Upper lobe of left lung (tissue), 6 donors: Measurements from ENCODE around the gene INMT. TPM values are rescaled to one million over a fixed set of nuclear protein-coding genes. Genes with fewer than 3 reads are reported as not detected.
"Not testable (repeated sequence)": the region's sequence is repeated elsewhere in the genome, so short reads cannot be mapped to it uniquely, and the experiment has no call there.

Experiments used
- ATAC-seq, 2 donors: fragments of 200-7000 bp; cut with Tn5 transposase; one replicate each; pipeline ENCODE4 v1.9.1; 2022; ENCODE audit warnings: mild to moderate bottlenecking in 2 of 2, moderate library complexity in 2 of 2; ENCODE audit not compliant: low FRiP score in 2 of 2
- DNase-seq, 2 donors: peaks; one replicate each; pipeline ENCODE4 v3.0.0-alpha.2; 2019 to 2020
- H3K27ac ChIP-seq, 4 donors: fragments of 200-600 bp; sonication (generic); one replicate each; pipeline ENCODE4 v1.5.1; 2016 to 2019
- H3K27me3 ChIP-seq, 4 donors: fragments of 200-600 bp; sonication (generic); one replicate each; pipeline ENCODE4 v1.5.1; 2017 to 2019
- H3K36me3 ChIP-seq, 4 donors: fragments of 200-600 bp; sonication (generic); one replicate each; pipeline ENCODE4 v1.5.1; 2016 to 2019
- H3K4me1 ChIP-seq, 4 donors: fragments of 200-600 bp; sonication (generic); one replicate each; pipeline ENCODE4 v1.5.1; 2018 to 2019
- H3K4me3 ChIP-seq, 4 donors: fragments of 200-600 bp; sonication (generic); one replicate each; pipeline ENCODE4 v1.5.1; 2017 to 2019; ENCODE audit warnings: mild to moderate bottlenecking in 2 of 4, moderate library complexity in 1 of 4
- H3K9me3 ChIP-seq, 4 donors: fragments of 200-600 bp; sonication (generic); one replicate each; pipeline ENCODE4 v1.5.1; 2018 to 2019
- CTCF ChIP-seq, 6 experiments: fragments of 450-650 bp in 4 of 6; fragments of 200-600 bp in 2 of 6; sonication (generic) in 2 of 6; IDR thresholded peaks; one replicate each; pipeline ENCODE4 v1.5.1; 2016 to 2019; ENCODE audit warnings: antibody characterized with exemption in 6 of 6
- EP300 ChIP-seq, 4 donors: sonication (generic); formaldehyde crosslinking; IDR thresholded peaks; one replicate each; pipeline ENCODE4 v1.5.1; 2017; ENCODE audit warnings: antibody characterized with exemption in 4 of 4, control low read depth in 2 of 4
- POLR2A ChIP-seq, 4 donors: fragments of 450-650 bp; IDR thresholded peaks; one replicate each; pipeline ENCODE4 v1.5.1; 2016 to 2017; ENCODE audit warnings: antibody characterized with exemption in 4 of 4, mild to moderate bottlenecking in 2 of 4
- POLR2AphosphoS5 ChIP-seq, 2 donors: sonication (generic); formaldehyde crosslinking; IDR thresholded peaks; one replicate each; pipeline ENCODE4 v1.5.1; 2017; ENCODE audit warnings: antibody characterized with exemption in 2 of 2
- WGBS, 2 donors: methylation state at CpG; one replicate each; pipeline ENCODE4 v1.1.5; 2017 to 2018; 5-methylcytosine and 5-hydroxymethylcytosine counted together
- total RNA-seq, 6 donors: library from RNA; depleted of rRNA in 4 of 6; stranded (reverse); fragments of >200 nt in 4 of 6; gene quantifications; one replicate each; pipeline versions ENCODE4 v1.1.0 to v1.2.1, GENCODE V29; 2016 to 2021
- donor health status: DM: no; HTN: no; CAD: no; lungs with moderate emphysema.
- donor health status: DM: no; HTN: yes; CAD: no; lungs with severe emphysema.

INMT gene
- total RNA-seq, 6 donors from 2014 or later = 70.5 to 447 (median 322) TPM

- H3K27me3 ChIP-seq = no peaks in the 10 kb centered on the region
- WGBS, 2 donors = 66 to 80% methylated on average over 6 of the region's 6 CpGs
- H3K36me3 ChIP-seq = no peaks in the 10 kb centered on the region
- H3K9me3 ChIP-seq = no peaks in the 10 kb centered on the region
- TF ChIP-seq EP300 (IDR thresholded peaks at IDR 0.05) (no peak), CTCF (IDR thresholded peaks at IDR 0.05) (no peak), POLR2AphosphoS5 (IDR thresholded peaks at IDR 0.05) (no peak), POLR2A (IDR thresholded peaks at IDR 0.05) (no peak)
- DNase-seq = no peak
- no peak overlapping the region for H3K4me3 ChIP-seq
- no peak for ATAC-seq
- H3K4me1 ChIP-seq = peaks cover 0 to 9% (median 3%) of the 10 kb centered on the region in 4 donors
- H3K27ac ChIP-seq = no peak overlapping the region
Observed at GRCh38 chr7:30709549-30709948, 42.4 kb upstream of the INMT start.

GRCh38 chr7:30710669-30711068, 41.3 kb upstream of the INMT start:
- Histone ChIP-seq H3K27ac (no peak overlapping the region), H3K4me3 (no peak overlapping the region), H3K9me3 (no peaks in the 10 kb centered on the region), H3K4me1 (peaks cover 0 to 9% (median 3%) of the 10 kb centered on the region in 4 donors), H3K36me3 (no peaks in the 10 kb centered on the region), H3K27me3 (no peaks in the 10 kb centered on the region)
- ATAC-seq (no peak), DNase-seq (no peak)
- TF ChIP-seq POLR2A (IDR thresholded peaks at IDR 0.05) (no peak), POLR2AphosphoS5 (IDR thresholded peaks at IDR 0.05) (no peak), EP300 (IDR thresholded peaks at IDR 0.05) (no peak), CTCF (IDR thresholded peaks at IDR 0.05) (no peak)
- 90 to 92% methylated on average over 4 of the region's 4 CpGs for WGBS, 2 donors

GRCh38 chr7:30713392-30713791, 38.5 kb upstream of the INMT start:
- no peaks in the 10 kb centered on the region for H3K36me3 ChIP-seq
- 83 to 89% methylated on average over 6 of the region's 6 CpGs for WGBS, 2 donors
- H3K4me1 ChIP-seq = no peaks in the 10 kb centered on the region
- TF ChIP-seq POLR2AphosphoS5 (IDR thresholded peaks at IDR 0.05) (no peak), CTCF (IDR thresholded peaks at IDR 0.05) (no peak), EP300 (IDR thresholded peaks at IDR 0.05) (no peak), POLR2A (IDR thresholded peaks at IDR 0.05) (no peak)
- ATAC-seq (no peak), DNase-seq (no peak)
- H3K27ac ChIP-seq = no peak overlapping the region
- no peaks in the 10 kb centered on the region for H3K27me3 ChIP-seq
- no peak overlapping the region for H3K4me3 ChIP-seq
- H3K9me3 ChIP-seq = peaks cover 0 to 11% (median 5%) of the 10 kb centered on the region in 4 donors

GRCh38 chr7:30714129-30714528, 37.8 kb upstream of the INMT start:
- ATAC-seq = no peak
- H3K4me3 ChIP-seq = no peak overlapping the region
- TF ChIP-seq POLR2A (IDR thresholded peaks at IDR 0.05) (no peak), CTCF (IDR thresholded peaks at IDR 0.05) (no peak), EP300 (IDR thresholded peaks at IDR 0.05) (no peak), POLR2AphosphoS5 (IDR thresholded peaks at IDR 0.05) (no peak)
- H3K9me3 ChIP-seq = peaks cover 0 to 17% (median 8%) of the 10 kb centered on the region in 4 donors
- no peak for DNase-seq
- no peak overlapping the region for H3K27ac ChIP-seq
- WGBS, 2 donors = 94 to 96% methylated on average over 1 of the region's 1 CpG
- H3K27me3 ChIP-seq = no peaks in the 10 kb centered on the region
- H3K36me3 ChIP-seq = no peaks in the 10 kb centered on the region
- no peaks in the 10 kb centered on the region for H3K4me1 ChIP-seq

GRCh38 chr7:30717181-30717580, 34.8 kb upstream of the INMT start:
- no peak overlapping the region for H3K27ac ChIP-seq
- ATAC-seq (no peak), DNase-seq (no peak)
- no peaks in the 10 kb centered on the region for H3K36me3 ChIP-seq
- TF ChIP-seq POLR2A (IDR thresholded peaks at IDR 0.05) (no peak), CTCF (IDR thresholded peaks at IDR 0.05) (no peak), POLR2AphosphoS5 (IDR thresholded peaks at IDR 0.05) (no peak), EP300 (IDR thresholded peaks at IDR 0.05) (no peak)
- H3K4me1 ChIP-seq = no peaks in the 10 kb centered on the region
- peaks cover 0 to 21% (median 8%) of the 10 kb centered on the region in 4 donors for H3K9me3 ChIP-seq
- H3K4me3 ChIP-seq = no peak overlapping the region
- 81 to 82% methylated on average over 2 of the region's 2 CpGs for WGBS, 2 donors
- H3K27me3 ChIP-seq = no peaks in the 10 kb centered on the region

GRCh38 chr7:30719434-30719833, 32.5 kb upstream of the INMT start:
- H3K4me1 ChIP-seq, H3K4me3 ChIP-seq, H3K27me3 ChIP-seq, ATAC-seq, H3K27ac ChIP-seq, H3K36me3 ChIP-seq, DNase-seq: not testable (repeated sequence)
- 88 to 90% methylated on average over 2 of the region's 2 CpGs for WGBS, 2 donors
- peaks cover 0 to 21% (median 8%) of the 10 kb centered on the region in 4 donors for H3K9me3 ChIP-seq
